HuH-7.5 (cell line): ENCODE data around the gene NPC1L1.
A peak's percentile ranks its signal among the peaks of the same experiment; 100 is the strongest.

Source experiments
- DNase-seq: peaks from one replicate; pipeline ENCODE4 v3.0.0; 2011; ENCODE audit warnings: low spot score

The NPC1L1 gene, protein sequence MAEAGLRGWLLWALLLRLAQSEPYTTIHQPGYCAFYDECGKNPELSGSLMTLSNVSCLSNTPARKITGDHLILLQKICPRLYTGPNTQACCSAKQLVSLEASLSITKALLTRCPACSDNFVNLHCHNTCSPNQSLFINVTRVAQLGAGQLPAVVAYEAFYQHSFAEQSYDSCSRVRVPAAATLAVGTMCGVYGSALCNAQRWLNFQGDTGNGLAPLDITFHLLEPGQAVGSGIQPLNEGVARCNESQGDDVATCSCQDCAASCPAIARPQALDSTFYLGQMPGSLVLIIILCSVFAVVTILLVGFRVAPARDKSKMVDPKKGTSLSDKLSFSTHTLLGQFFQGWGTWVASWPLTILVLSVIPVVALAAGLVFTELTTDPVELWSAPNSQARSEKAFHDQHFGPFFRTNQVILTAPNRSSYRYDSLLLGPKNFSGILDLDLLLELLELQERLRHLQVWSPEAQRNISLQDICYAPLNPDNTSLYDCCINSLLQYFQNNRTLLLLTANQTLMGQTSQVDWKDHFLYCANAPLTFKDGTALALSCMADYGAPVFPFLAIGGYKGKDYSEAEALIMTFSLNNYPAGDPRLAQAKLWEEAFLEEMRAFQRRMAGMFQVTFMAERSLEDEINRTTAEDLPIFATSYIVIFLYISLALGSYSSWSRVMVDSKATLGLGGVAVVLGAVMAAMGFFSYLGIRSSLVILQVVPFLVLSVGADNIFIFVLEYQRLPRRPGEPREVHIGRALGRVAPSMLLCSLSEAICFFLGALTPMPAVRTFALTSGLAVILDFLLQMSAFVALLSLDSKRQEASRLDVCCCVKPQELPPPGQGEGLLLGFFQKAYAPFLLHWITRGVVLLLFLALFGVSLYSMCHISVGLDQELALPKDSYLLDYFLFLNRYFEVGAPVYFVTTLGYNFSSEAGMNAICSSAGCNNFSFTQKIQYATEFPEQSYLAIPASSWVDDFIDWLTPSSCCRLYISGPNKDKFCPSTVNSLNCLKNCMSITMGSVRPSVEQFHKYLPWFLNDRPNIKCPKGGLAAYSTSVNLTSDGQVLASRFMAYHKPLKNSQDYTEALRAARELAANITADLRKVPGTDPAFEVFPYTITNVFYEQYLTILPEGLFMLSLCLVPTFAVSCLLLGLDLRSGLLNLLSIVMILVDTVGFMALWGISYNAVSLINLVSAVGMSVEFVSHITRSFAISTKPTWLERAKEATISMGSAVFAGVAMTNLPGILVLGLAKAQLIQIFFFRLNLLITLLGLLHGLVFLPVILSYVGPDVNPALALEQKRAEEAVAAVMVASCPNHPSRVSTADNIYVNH (N-terminal part only)

DNA sequence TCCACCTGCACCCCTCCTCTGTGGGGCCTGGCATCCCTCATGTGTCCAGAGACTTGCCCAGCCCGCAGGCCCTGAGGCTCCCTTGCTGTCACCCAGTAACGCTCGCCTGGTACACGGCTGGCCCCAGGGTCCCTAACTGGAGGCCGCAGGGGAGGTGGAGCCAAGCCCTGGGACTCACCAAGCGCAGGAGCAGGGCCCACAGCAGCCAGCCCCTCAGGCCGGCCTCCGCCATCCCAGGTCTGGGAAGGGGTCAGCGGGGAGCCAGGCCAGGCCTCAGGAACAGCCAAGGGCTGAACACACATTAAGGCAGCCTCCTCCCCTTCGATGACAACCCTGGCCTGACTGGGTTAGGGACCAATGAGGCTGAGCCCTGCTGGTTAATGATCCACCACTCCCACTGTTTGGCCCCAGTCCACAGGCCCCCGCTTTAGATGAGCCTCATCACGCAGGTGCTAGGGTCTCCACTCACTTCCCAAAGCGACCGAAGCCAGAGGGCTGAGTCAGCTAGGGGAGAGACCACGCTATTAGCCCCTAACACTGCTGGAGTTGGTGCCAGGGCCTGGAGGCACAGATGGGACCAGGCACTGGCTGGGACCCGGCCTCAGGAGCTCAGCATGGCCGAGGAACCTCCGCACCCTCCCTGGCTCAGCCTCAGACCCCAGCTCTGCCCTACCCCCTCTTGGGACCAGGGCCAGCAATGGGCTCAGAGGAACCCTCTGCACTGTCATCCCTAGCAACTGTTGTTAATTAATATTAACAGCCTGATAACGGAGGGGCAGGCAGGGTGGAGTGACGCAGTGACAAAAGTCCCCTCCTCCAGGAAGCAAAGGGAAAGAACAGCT, at the start of gene NPC1L1:
Gene NPC1L1, minus strand, starts transcription at position 303 of the 842 bp plus-strand sequence. Its CDS starts 71 bp downstream, at position 232.
- peak; percentile 95 for DNase-seq

DNA sequence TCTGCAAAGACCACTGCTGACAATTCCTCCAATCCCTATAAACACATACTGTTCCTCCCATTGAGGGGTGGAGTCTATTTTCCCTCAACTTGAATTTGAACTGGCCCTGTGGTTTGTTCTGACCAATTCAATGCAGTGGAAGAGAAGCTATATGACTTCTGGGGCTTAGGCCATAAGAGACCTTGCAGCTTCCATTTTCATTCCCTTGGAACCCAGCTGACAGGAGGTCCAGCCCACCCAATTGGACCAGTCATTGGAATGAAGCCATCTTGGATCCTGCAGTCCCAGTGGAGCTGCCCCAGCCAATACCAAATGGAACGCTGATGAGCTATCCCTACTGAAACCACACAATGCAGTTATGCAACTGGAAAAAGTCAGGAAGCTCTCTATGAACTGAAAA, 49.8 kb upstream of the NPC1L1 start:
- DNase-seq = no peak

DNA sequence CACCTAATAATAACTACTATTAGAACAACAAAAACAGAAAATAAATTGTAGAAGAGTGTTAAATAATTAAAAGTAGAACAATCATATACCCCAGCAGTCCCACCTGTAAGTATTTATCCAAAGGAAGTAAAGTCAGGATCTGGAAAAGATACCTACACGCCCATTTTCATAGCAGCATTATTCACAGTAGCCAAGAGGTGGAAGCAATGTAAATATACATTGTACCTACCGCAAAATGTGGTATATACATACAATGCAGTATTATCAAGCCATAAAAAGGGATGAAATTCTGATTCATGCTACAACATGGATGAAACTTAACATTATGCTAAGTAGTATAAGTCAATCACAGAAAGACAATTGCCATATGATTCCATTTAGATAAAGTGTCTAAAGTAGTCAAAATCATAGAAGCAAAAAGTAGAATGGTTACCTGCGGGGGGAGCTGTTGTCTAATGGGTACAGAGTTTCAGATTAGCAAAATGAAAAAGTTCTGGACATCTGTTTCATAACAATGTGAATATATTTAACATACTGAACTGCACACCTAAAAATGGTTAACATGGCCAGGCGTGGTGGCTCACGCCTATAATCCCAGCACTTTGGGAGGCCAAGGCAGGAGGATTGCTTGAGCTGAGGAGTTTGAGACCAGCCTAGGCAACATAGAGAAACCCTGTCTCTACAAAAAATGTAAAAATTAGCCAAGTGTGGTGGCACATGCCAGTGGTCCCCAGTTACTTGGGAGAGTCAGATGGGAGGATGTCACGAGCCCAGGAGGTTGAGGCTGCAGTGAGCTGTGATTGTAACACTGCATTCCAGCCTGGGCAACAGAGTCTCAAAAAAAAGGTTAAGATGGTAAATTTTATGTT, 46.9 kb upstream of the NPC1L1 start:
- no peak for DNase-seq

DNA sequence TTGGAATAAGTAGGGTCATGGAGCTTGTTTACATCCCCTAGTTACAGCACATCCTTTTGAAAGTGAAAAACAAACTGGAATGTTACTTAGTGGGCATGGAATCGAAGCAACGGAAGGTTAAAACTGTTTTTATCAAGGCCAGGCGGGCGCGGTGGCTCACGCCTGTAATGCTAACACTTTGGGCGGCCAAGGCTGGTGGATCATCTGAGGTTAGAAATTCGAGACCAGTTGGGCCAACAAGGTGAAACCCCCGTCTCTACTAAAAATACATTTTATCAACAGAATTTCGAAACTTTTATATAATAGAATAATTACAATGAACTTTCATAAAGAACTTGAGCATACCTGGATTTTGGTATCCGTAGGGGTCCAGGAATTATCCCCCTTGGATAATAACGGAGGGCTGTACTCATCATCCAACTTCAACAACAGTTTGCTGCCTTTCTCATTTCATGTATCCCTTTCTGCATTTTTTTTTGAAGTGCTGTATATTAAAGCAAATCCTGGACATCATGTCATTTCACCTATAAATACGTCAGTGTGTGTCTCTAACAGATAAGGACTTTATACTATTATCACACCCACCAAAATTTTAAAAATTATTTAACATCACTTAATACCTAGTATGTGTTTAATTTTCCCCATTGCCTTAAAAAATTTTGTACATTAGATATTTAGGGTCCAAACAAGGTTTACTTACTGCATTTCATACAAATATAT, 42.2 kb upstream of the NPC1L1 start:
- DNase-seq = no peak

DNA sequence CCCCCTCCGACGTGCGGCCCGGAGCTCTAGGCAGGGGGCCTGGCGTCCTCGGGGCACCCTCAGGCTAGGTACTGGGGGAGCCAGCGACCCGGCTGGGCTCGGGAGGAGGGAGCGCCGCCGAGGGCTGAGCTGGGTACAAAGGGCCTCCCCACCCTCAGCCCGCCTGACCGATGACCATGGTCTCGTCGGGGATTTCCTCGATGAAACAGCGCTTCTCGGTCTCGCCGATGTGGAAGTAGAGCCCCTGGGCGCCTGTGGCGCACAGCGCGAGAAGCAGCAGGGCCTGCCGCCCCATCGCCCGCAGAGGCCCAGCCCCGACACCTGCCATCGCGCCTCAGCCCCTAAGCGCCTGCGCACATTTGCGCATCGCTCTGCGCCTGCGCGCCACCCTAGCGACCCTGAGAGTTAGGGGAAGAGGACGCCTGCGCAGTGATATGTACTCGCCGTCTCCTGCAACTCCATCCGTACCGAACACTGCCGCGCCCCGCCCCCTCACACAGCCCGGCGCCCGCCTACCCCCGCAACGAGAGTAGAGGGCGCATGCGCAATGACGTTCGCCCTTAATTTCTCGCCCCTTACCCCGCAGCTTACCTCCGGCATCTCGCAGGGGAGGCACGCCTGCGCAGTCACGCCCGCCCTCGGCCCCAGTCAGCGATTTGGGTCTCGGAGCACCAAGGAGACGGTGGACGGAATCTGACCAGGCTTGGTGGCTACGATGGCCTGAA, 40.9 kb upstream of the NPC1L1 start, which contains the start of gene TMED4:
Gene TMED4, minus strand, starts transcription at position 353 of the 725 bp plus-strand sequence. Its CDS starts 25 bp downstream, at position 328.
- peak; percentile 98 for DNase-seq

DNA sequence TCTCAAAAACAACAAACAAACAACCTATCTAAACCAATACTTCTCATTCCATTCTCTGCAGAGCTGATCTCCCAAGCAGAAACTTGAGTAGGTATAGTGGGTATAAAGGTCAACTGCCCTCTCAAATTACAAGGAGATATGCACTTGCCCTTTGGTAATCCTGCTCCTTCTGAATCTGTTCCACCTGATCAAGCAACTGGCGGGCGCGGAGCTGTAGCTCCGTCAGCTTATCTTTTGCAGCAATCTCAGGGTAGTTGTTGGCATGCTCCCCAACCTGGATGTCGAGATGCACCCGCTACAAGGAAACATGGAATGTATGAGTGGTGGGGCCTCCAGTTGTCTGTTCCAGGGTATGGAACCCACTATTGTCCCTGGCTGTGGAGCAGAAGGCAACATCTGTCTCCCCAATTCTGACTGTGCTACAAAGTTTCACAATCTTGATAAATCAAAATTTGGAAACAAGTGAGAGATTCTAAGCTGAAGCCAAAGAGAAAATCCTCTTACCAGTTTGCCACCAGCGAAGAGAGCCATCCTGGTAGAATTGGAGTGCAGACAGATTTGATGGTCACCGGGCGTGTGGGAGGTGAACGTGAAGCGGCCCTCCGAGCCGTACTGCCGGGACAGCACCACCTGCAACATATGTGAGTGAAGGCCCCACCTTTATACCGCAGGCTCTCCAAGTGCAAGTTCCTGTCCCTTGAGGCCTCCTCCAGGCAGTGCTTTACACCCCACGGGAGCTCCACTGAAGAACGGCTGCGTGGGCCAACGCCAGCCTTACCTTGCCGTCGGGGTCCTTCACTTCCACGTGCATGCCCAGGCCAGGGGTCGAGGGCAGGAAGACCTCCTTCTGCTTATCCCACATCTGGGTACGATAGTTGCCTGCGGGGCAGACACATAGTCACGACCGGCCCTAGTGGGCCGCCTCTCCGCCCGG, 40.1 kb upstream of the NPC1L1 start:
- DNase-seq = no peak

DNA sequence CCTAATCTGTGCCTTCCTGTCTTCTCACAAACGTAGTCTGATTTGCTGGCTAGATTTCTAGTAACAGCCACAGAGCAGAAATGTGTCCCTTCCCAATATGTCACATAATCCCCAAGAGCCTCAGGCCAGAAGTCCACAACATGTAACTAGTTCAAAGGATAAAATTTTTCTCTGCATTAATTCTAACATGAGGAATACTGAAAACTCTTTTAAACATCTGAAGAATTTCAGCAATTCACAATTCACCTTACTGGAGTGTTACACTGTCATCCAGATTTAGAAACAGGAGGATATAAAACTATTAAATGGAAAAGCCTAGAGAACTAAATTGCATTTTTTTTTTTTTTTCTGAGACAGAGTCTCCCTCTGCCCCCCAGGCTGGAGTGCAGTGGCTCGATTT, 35.1 kb upstream of the NPC1L1 start:
- no peak for DNase-seq

DNA sequence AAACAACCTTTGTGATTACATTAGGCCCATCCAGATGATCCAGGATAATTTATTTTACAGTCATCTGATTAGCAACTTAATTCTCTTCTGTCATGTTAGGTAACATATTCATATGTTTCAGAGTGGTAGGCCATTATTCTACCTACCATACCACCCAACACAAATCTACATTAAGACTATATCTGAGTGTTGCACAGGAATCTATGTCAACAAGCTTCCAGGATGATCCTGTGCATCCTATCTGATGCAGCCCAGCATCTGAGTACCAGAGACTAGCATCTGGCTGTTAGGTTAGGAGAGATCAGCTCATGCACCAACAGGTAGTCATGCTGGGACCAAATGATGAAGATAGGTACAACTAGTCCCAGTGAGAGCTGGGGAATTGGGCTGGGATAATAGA, 33.9 kb upstream of the NPC1L1 start:
- no peak for DNase-seq

DNA sequence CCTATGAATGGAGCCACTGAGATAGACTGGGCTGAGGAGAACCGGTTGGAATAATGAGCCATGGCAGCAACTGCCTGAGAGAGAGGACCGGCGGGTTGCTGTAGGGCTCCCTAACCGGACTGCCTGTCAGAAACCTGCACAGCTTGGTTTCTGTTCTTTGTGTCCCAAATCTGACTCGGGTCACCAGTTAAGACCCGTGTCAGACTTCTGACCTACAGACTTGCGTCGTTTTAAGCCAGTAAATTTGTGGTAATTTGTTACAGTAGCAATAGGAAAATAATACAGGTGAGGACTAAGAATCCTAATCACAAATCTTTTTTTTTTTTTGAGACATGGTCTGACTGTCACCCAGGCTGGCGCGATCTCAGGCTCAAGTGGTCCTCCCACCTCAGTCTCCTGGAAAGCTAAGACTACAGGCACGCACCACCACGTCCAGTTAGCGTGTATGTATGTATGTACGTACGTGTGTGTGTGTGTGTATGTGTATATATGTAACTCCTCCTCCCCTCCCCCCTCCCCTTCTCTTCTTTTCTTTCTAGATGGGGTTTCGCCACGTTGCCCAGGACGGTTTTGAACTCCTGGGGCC, 33.2 kb upstream of the NPC1L1 start:
- no peak for DNase-seq

DNA sequence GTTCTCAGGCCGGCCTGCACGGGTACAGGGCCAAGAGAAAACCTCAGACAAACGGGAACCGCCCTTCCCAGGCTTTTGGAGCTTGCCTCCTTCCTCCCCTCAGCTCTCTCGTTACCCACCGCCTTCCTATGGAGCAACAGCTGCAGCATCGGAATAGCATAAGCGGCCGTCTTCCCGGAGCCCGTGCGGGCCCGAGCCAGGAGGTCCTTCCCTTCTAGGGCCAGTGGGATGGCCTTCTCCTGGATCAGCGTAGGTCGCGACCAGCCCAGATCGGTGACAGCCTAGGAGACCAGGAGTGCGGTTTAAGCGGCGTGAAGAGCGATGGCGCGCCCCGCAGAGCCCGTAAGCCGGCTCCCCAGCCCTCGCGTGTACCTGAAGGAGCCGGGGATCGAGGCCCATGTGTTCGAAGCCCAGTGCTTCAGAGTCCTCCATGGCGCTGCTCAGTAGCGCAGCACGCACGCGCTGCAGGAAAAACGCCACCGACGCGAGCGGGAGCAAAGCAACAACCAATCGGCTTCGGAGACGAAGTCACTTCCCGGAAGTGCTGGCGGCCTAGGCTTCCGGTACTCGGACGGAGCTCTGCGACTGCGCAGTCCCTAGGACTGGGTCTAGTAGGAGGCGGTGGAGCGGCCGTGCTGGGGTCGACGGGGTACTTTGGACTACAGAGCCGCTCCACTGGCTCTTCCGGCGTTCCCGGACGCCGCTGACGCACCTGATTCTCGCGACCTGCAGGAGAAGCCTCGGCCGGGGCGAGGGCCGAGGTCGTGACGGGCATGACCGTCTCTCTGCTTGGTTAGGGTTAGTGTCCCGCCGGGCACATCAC, 32.5 kb upstream of the NPC1L1 start, which contains the start of gene DDX56:
Gene DDX56, minus strand, starts transcription at position 445 of the 823 bp plus-strand sequence. Its CDS starts 13 bp downstream, at position 432.
- peak; percentile 93 for DNase-seq

DNA sequence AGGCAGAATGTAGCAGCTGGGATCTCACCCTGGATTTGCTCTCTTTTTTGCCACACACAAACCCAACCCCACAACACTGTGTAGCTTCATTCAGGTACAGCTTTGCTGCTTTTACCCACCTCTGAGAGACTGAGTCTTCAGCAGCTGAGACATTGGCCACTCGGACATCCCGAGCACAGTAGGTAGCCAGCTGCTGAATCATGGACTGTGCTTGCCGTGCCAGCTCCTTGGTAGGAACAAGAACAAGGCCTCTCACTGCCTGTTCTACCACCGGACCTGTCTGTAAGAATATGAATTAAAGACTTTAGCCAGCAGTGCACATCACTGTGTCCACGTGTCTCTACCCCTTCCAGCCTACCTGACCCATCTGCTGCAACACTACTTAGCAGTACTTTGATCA, 31.6 kb upstream of the NPC1L1 start:
- no peak for DNase-seq

DNA sequence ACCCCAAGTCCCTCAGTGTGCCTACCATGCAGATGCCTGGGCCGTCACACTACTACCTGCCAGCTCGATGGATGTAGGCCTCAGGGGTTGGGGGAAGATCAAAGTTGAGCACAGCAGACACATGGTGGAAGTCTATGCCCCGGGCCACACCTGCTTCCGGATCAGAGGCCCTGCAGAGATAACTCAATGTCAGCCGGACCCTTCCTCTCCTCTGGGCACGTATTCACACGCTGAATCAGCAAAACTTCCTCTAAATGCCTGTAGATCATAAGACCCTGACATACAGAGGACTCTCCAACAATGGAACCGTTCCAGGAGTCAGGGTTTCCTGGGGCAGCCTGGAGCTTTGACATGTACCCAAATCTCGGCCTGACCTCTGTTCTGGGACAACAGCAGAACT, 28.8 kb upstream of the NPC1L1 start:
- no peak for DNase-seq

DNA sequence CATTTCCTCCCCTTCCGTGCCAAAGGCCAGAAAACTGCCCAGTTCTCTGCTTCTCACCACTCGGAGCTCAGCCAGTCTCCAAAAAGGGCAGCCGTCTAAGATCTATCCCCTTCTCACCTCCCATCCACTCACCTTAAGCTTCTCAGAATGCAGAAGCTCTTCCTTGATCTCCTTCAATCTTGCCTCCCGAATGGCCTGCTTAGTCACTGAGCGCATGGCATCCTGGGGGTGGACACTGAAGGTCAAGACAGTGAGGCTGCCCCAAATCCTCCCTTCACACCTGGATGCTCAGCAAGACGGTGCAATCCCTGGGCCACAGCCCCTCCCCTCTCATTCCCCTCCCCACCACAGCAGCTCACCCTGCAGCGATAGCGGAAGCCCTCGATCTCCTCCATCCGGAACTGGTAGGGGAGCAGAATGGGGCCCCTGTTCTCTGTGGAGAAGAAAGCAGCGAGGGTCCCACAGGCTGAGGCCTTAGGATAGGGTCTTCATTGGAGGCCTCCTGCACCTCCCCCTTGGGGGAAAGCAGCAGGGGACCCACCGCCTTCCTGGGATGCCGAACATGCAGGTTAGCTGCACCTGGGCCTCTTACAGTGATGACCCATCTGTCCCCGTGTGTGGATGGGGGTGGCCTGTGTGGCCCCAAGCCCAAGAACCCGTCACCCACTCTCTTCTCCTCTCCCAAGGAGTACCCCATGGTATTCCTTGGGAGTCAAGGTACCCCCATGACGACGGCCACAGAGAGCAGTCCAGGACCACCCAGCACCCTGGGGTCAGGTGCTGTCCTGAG, 27.8 kb upstream of the NPC1L1 start:
- DNase-seq = no peak

DNA sequence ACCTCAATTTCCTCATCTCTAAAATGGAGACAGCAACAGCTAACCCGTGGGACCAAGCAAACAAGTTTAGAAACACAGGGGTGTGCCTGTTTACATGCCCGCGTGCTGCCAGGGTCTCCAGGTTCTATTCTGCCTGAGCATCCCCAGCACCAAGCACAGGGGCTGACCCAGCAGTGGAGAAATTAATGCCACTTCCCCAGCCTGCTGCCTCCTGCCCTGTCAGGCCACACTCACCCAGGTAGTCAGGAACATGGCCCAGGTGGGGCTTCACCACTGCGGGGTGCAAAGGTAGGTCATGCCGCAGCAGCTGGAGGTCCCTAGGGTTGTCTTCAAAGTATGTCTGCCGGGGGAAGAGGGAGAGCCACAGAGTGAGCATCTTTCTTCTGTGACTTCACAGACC, 26.8 kb upstream of the NPC1L1 start:
- DNase-seq = no peak

DNA sequence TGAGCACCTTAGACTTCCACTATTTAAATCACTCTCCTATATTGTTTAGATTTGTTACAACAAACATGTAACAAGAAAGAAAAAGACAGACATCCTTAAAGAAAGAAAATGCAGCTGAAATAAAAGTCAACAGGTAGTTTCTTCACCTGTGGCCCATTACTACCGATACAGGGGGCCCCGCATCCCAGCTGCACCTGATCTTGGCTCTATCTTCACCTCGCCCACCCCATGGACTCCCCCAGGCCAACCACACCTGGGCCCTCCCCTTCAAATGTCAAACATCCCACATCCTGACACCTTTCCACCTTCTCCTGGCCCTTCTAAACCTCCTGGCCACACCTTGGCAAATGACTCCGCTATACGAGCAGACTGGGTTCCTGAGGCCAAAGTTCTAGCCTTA, 25.6 kb upstream of the NPC1L1 start:
- no peak for DNase-seq
